WTC11 (cell line): ENCODE results near the gene SLC4A11. TPM values are rescaled to one million over a fixed set of nuclear protein-coding genes. Genes with fewer than 3 reads are reported as not detected.

Experiments
- ATAC-seq: fragments of 200-7000 bp; cut with Tn5 transposase; 2 replicates; pipeline ENCODE4 v1.10.0; 2021; ENCODE audit warnings: mild to moderate bottlenecking, moderate library complexity
- CTCF ChIA-PET: fragments of 300-600 bp; sonication (Branson Sonifier 250); formaldehyde crosslinking; loops from one replicate; lab custom pipeline; 2021; ENCODE audit warnings: antibody characterized with exemption; lab: Charles Lee
- POLR2A ChIA-PET: fragments of 350-600 bp; sonication (Branson Sonifier 250); formaldehyde crosslinking; loops from one replicate; lab custom pipeline; 2021; ENCODE audit warnings: antibody characterized with exemption; lab: Charles Lee
- DNase-seq: peaks from one replicate; pipeline ENCODE4 v3.0.0; 2021; ENCODE audit warnings: low spot score
- H3K27ac Mint-ChIP-seq: 2 replicates; pipeline ENCODE4 v1.8.0; 2021; ENCODE audit warnings: mixed read lengths
- H3K27me3 Mint-ChIP-seq: 2 replicates; pipeline ENCODE4 v1.8.0; 2021; ENCODE audit warnings: low read depth, mild to moderate bottlenecking, moderate library complexity, mixed read lengths
- H3K36me3 Mint-ChIP-seq: 2 replicates; pipeline ENCODE4 v1.8.0; 2021; ENCODE audit warnings: mixed read lengths
- H3K4me1 Mint-ChIP-seq: 2 replicates; pipeline ENCODE4 v1.8.0; 2022; ENCODE audit warnings: mixed read lengths
- H3K4me3 Mint-ChIP-seq: 2 replicates; pipeline ENCODE4 v1.8.0; 2021; ENCODE audit warnings: mild to moderate bottlenecking, moderate library complexity, mixed read lengths
- H3K9me3 Mint-ChIP-seq: 2 replicates; pipeline ENCODE4 v1.8.0; 2021; ENCODE audit warnings: mixed read lengths
- CBFB ChIP-seq: sonication (generic); formaldehyde crosslinking; IDR thresholded peaks from 2 replicates; pipeline ENCODE4 v1.8.1; 2022; ENCODE audit warnings: mild to moderate bottlenecking, low read depth, missing genetic modification reagents
- ELF4 ChIP-seq: sonication (generic); formaldehyde crosslinking; IDR thresholded peaks from 2 replicates; pipeline ENCODE4 v1.8.1; 2022; ENCODE audit warnings: low read depth, mild to moderate bottlenecking, moderate library complexity, missing genetic modification reagents
- ETV6 ChIP-seq: sonication (generic); formaldehyde crosslinking; IDR thresholded peaks from 2 replicates; pipeline ENCODE4 v1.8.1; 2022; ENCODE audit warnings: mild to moderate bottlenecking, missing genetic modification reagents
- FOXJ3 ChIP-seq: sonication (generic); formaldehyde crosslinking; IDR thresholded peaks from 2 replicates; pipeline ENCODE4 v1.9.0; 2021; ENCODE audit warnings: missing genetic modification reagents, mild to moderate bottlenecking, borderline replicate concordance
- GABPB1 ChIP-seq: sonication (generic); formaldehyde crosslinking; IDR thresholded peaks from 2 replicates; pipeline ENCODE4 v1.8.1; 2023; ENCODE audit warnings: mild to moderate bottlenecking, missing genetic modification reagents
- GTF2I ChIP-seq: fragments of 250-450 bp; sonication (Bioruptor Pico); conservative IDR thresholded peaks from 2 replicates; pipeline ENCODE4 v1.4.0; 2021; ENCODE audit warnings: mild to moderate bottlenecking
- HMGXB4 ChIP-seq: sonication (generic); formaldehyde crosslinking; IDR thresholded peaks from 2 replicates; pipeline ENCODE4 v1.8.1; 2023; ENCODE audit warnings: mild to moderate bottlenecking, moderate library complexity, missing genetic modification reagents
- IRF1 ChIP-seq: sonication (generic); formaldehyde crosslinking; IDR thresholded peaks from 2 replicates; pipeline ENCODE4 v1.8.0; 2023; ENCODE audit warnings: missing genetic modification reagents
- NR3C1 ChIP-seq: sonication (generic); formaldehyde crosslinking; conservative IDR thresholded peaks from 2 replicates; pipeline ENCODE4 v1.8.1; 2023; ENCODE audit warnings: low read depth, mild to moderate bottlenecking, missing genetic modification reagents
- RELA ChIP-seq: sonication (generic); formaldehyde crosslinking; IDR thresholded peaks from 2 replicates; pipeline ENCODE4 v1.8.1; 2022; ENCODE audit warnings: missing genetic modification reagents, mild to moderate bottlenecking, borderline replicate concordance
- SP1 ChIP-seq: sonication (generic); formaldehyde crosslinking; conservative IDR thresholded peaks from 2 replicates; pipeline ENCODE4 v1.8.1; 2022; ENCODE audit warnings: missing genetic modification reagents
- TCF7 ChIP-seq: sonication (generic); formaldehyde crosslinking; IDR thresholded peaks from 2 replicates; pipeline ENCODE4 v1.8.0; 2022; ENCODE audit warnings: mild to moderate bottlenecking, low read depth, missing genetic modification reagents, moderate library complexity
- ZBTB43 ChIP-seq: sonication (generic); formaldehyde crosslinking; IDR thresholded peaks from 2 replicates; pipeline ENCODE4 v1.8.1; 2023; ENCODE audit warnings: mild to moderate bottlenecking, missing genetic modification reagents
- ZNF263 ChIP-seq: sonication (generic); formaldehyde crosslinking; IDR thresholded peaks from 2 replicates; pipeline ENCODE4 v1.8.1; 2022; ENCODE audit warnings: low read depth, mild to moderate bottlenecking, moderate library complexity, missing genetic modification reagents
- ZNF317 ChIP-seq: sonication (generic); formaldehyde crosslinking; IDR thresholded peaks from 2 replicates; pipeline ENCODE4 v1.8.1; 2023; ENCODE audit warnings: low read depth, mild to moderate bottlenecking, moderate library complexity, missing genetic modification reagents, borderline replicate concordance
- ZNF423 ChIP-seq: fragments of 250-450 bp; sonication (Bioruptor Pico); IDR thresholded peaks from 2 replicates; pipeline ENCODE4 v2.1.2; 2022; ENCODE audit warnings: mild to moderate bottlenecking, moderate library complexity
- ZNF532 ChIP-seq: fragments of 250-450 bp; sonication (Bioruptor Pico); IDR thresholded peaks from 2 replicates; pipeline ENCODE4 v1.9.0; 2021; ENCODE audit warnings: mild to moderate bottlenecking, borderline replicate concordance
- total RNA-seq: library from RNA; stranded (reverse); gene quantifications from 3 replicates; pipeline ENCODE4 v1.2.3, GENCODE V29; 2021
- TF ChIP-seq, protein P1 (sequence below): sonication (generic); formaldehyde crosslinking; conservative IDR thresholded peaks from 2 replicates; pipeline ENCODE4 v1.8.1; 2022; ENCODE audit warnings: mild to moderate bottlenecking, missing genetic modification reagents
- TF ChIP-seq, protein P2 (sequence below): sonication (generic); formaldehyde crosslinking; IDR thresholded peaks from 2 replicates; pipeline ENCODE4 v1.8.1; 2022; ENCODE audit warnings: mild to moderate bottlenecking, moderate library complexity, missing genetic modification reagents
- TF ChIP-seq, protein P3 (sequence below): sonication (generic); formaldehyde crosslinking; IDR thresholded peaks from 2 replicates; pipeline ENCODE4 v1.8.1; 2022; ENCODE audit warnings: low read depth, missing genetic modification reagents, borderline replicate concordance
- TF ChIP-seq, protein P4 (sequence below): fragments of 200-600 bp; IDR thresholded peaks from 2 replicates; pipeline ENCODE4 v1.8.0; 2022; ENCODE audit warnings: antibody characterized with exemption
- TF ChIP-seq, protein P5 (sequence below): sonication (generic); formaldehyde crosslinking; IDR thresholded peaks from 2 replicates; pipeline ENCODE4 v1.8.1; 2022; ENCODE audit warnings: low read depth, mild to moderate bottlenecking, moderate library complexity, missing genetic modification reagents, borderline replicate concordance

SLC4A11 gene
- total RNA-seq, 1 experiment from 2014 or later, result 39.5 TPM

DNA sequence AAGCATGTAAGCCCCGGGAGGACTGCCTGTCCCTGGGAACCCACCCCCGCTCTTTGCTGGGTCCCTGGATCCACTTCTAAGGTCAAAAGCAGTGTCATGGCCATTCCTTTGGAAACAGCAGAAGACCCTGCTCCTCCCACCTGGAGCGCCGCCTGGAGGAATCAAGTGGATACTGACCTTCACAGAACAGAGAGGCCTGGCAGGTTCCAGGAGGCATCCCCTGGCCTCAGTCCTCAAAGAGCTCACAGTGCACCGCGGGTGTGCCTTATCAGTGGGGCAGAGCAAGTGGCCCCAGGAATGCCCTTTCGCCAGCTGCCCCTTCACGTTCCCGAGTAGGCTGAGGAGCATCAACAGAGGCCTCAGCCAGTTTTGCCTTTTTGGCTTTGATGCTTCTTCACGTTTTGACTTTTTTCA lies 11.1 kb upstream of the SLC4A11 start:
- Mint-ChIP-seq H3K36me3 (no peaks in the 10 kb centered on the region), H3K27ac (no peak overlapping the region), H3K4me3 (peak overlapping the region; percentile 60), H3K9me3 (no peaks in the 10 kb centered on the region), H3K27me3 (peaks cover 35% of the 10 kb centered on the region), H3K4me1 (peaks cover 16% of the 10 kb centered on the region)
- ChIA-PET CTCF (interaction anchor here (0.5 to 8.8 kb wide), 53 partner anchors 8 to 490 kb away, joined by 3 to 92 read pairs (median 4); partner anchors contain the start of genes FASTKD5, ITPA, SLC4A11 and UBOX5), POLR2A (interaction anchor here (0.5 to 3.8 kb wide), 3 partner anchors 11 to 576 kb away, joined by 3 to 25 read pairs (median 4); partner anchors contain the start of gene SLC4A11)
- DNase-seq (peak; percentile 87), ATAC-seq (peak; percentile 92)
- TF ChIP-seq, protein P1, sequence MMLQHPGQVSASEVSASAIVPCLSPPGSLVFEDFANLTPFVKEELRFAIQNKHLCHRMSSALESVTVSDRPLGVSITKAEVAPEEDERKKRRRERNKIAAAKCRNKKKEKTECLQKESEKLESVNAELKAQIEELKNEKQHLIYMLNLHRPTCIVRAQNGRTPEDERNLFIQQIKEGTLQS (CRISPR knock-in tag), result no peak
- no peak for TF ChIP-seq ZNF532 (CRISPR knock-in tag)
- TF ChIP-seq IRF1 (CRISPR knock-in tag), result no peak
- TF ChIP-seq, protein P2, sequence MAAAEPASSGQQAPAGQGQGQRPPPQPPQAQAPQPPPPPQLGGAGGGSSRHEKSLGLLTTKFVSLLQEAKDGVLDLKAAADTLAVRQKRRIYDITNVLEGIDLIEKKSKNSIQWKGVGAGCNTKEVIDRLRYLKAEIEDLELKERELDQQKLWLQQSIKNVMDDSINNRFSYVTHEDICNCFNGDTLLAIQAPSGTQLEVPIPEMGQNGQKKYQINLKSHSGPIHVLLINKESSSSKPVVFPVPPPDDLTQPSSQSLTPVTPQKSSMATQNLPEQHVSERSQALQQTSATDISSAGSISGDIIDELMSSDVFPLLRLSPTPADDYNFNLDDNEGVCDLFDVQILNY, result no peak
- no peak for TF ChIP-seq ELF4 (CRISPR knock-in tag)
- TF ChIP-seq, protein P3, sequence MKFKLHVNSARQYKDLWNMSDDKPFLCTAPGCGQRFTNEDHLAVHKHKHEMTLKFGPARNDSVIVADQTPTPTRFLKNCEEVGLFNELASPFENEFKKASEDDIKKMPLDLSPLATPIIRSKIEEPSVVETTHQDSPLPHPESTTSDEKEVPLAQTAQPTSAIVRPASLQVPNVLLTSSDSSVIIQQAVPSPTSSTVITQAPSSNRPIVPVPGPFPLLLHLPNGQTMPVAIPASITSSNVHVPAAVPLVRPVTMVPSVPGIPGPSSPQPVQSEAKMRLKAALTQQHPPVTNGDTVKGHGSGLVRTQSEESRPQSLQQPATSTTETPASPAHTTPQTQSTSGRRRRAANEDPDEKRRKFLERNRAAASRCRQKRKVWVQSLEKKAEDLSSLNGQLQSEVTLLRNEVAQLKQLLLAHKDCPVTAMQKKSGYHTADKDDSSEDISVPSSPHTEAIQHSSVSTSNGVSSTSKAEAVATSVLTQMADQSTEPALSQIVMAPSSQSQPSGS (CRISPR knock-in tag), result no peak
- TF ChIP-seq SP1 (CRISPR knock-in tag), result peak; percentile 47; the same call in 1 of the 2 replicates
- no peak for TF ChIP-seq NR3C1 (CRISPR knock-in tag)
- 0 out of 2 replicates have a peak, but pooled peaks have one; percentile 40 for TF ChIP-seq ETV6 (CRISPR knock-in tag)
- TF ChIP-seq GABPB1 (CRISPR knock-in tag), result peak; percentile 27; the same call in 1 of the 2 replicates
- no peak for TF ChIP-seq CBFB (CRISPR knock-in tag)
- TF ChIP-seq GTF2I (CRISPR knock-in tag), result no peak
- no peak for TF ChIP-seq RELA
- TF ChIP-seq ZBTB43, result no peak
- TF ChIP-seq ZNF263, result no peak
- TF ChIP-seq ZNF423 (CRISPR knock-in tag), result no peak
- TF ChIP-seq, protein P4, sequence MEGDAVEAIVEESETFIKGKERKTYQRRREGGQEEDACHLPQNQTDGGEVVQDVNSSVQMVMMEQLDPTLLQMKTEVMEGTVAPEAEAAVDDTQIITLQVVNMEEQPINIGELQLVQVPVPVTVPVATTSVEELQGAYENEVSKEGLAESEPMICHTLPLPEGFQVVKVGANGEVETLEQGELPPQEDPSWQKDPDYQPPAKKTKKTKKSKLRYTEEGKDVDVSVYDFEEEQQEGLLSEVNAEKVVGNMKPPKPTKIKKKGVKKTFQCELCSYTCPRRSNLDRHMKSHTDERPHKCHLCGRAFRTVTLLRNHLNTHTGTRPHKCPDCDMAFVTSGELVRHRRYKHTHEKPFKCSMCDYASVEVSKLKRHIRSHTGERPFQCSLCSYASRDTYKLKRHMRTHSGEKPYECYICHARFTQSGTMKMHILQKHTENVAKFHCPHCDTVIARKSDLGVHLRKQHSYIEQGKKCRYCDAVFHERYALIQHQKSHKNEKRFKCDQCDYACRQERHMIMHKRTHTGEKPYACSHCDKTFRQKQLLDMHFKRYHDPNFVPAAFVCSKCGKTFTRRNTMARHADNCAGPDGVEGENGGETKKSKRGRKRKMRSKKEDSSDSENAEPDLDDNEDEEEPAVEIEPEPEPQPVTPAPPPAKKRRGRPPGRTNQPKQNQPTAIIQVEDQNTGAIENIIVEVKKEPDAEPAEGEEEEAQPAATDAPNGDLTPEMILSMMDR, result peak; percentile 73
- TF ChIP-seq TCF7 (CRISPR knock-in tag), result no peak
- TF ChIP-seq, protein P5, sequence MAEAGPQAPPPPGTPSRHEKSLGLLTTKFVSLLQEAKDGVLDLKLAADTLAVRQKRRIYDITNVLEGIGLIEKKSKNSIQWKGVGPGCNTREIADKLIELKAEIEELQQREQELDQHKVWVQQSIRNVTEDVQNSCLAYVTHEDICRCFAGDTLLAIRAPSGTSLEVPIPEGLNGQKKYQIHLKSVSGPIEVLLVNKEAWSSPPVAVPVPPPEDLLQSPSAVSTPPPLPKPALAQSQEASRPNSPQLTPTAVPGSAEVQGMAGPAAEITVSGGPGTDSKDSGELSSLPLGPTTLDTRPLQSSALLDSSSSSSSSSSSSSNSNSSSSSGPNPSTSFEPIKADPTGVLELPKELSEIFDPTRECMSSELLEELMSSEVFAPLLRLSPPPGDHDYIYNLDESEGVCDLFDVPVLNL (CRISPR knock-in tag), result no peak
- no peak for TF ChIP-seq FOXJ3 (CRISPR knock-in tag)
- no peak for TF ChIP-seq HMGXB4 (CRISPR knock-in tag)
- no peak for TF ChIP-seq ZNF317
